GM19025 (cell line): Measurements from ENCODE around the gene PIGB.
"Not testable (repeated sequence)": the region's sequence is repeated elsewhere in the genome, so short reads cannot be mapped to it uniquely, and the experiment has no call there.

ENCODE experiments used
- ATAC-seq: cut with Tn5 transposase; IDR thresholded peaks from one replicate; pipeline ENCODE4 v1.9.1; 2021; ENCODE audit warnings: mild to moderate bottlenecking, low read depth, moderate library complexity; ENCODE audit not compliant: unreplicated experiment

The PIGB gene

GRCh38 chr15:55318588-55319494 lies at the start of gene PIGB, which contains the start of gene PIGBOS1:
PIGB (plus strand) TSS chr15:55319222; CDS start chr15:55319251, 29 bp downstream.
PIGBOS1 (minus strand) TSS chr15:55319123; CDS start chr15:55317792, 1,331 bp downstream.
- ATAC-seq, result peak; percentile 92

DNA sequence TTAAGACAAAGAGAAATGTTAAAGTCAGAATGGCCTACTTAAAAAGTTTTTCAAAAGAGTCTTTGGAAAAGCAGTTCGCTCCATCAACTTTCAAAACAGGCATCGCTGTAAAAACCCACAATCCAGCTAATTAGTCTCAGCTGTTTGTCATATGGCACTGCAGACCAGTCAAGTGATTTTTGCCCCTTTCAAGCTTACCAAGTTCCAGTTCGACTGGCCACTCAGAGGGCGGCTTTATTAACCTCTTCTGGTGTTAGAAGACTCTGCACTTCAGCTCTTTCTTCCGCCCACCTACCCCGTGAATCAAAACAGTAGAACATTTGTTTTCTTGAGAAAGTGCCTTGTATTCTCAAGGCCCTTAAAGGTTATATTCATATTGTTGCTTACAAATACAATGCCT lies 48.7 kb upstream of the PIGB start:
- ATAC-seq, result no peak

GRCh38 chr15:55276324-55276723 lies 42.7 kb upstream of the PIGB start:
- no peak for ATAC-seq

- ATAC-seq, result peak; percentile 37
Measured at GRCh38 chr15:55277116-55277564, 41.9 kb upstream of the PIGB start.

DNA sequence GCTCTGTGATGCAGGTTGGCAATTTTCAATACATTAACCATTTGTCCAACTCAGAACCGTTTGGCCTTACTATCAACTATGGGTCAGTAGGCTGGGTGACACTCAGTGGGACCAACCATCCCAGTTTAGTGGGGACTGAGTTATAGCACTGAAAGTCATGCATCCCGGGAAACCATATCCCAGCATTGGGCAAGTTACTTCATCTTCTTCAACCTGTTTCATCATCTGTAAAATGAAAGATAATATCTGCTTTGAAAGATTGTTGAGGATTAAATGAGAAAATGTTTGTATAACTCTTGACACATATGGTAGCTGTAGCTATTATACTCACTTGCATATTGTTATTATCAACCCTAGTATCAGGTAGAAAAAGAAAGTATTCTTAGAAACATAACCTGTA lies 41.3 kb upstream of the PIGB start:
- no peak for ATAC-seq

DNA sequence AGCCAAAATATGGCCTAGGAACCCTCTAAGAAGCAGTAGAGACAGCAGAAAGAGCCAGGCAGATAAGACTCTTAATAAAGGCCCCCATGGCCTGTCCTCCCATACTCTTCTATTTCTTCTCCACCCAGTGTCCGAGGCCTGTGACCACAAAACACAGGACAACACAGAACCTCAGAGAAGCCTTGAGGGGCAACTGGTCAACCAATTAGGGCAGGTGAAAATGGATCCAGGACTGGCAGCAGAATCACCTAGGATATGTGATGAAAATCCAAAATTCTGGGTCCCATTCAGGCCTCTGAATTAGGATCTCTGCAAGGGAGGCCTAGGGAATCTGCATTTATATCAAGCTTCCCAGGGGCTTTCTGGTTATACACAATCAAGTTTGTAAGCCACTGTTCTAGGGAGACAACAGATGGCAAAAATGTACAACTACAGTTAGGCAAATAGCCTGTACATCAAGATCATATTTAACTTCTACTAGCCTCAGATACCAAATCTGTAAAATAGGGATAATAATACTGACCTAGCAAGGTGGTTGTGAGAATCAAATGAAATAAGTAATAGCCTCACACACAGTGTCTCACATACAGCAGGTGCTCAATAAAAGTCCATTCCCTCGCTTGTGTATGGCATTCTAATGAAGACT lies 39.8 kb upstream of the PIGB start:
- ATAC-seq, result no peak

DNA sequence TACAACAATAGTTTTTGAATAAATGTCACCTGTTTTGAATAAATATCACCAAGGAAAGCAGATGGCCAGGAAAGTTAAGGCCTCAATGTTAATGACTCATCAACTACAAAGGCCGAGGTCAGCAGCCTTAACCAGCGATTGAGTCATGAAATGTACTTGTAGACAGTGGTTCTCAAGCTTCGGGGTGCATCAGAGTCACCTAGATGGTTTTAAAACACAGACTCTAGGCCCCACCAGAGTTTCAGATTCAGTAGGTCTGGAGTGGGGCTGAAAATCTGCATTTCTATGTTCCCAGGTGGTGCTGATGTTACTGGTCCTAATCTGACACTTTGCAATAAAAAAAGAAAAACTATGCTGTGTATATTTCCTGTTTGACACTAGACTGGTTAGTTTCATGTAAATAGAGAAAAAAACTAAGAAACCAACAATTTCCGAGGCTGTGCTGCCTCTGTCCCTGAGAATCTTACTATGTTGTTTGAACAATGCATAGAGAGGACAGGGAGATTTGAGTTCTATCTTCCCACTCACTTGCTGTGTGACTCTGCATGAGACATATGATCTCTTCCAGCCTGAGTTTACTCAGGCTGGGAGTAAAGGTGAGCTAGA lies 39.2 kb upstream of the PIGB start:
- peak; percentile 86 for ATAC-seq

DNA sequence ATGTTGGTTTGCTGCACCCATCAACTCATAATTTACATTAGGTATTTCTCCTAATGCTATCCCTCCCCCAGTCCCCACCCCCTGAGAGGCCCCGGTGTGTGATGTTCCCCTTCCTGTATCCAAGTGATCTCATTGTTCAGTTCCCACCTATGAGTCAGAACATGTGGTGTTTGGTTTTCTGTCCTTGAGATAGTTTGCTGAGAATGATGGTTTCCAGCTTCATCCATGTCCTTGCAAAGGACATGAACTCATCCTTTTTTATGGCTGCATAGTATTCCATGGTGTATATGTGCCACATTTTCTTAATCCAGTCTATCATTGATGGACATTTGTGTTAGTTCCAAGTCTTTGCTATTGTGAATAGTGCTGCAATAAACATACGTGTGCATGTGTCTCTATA lies 38.4 kb upstream of the PIGB start:
- ATAC-seq, result not testable (repeated sequence)

- ATAC-seq, result no peak
Measured at GRCh38 chr15:55281517-55282228, 37.3 kb upstream of the PIGB start.

DNA sequence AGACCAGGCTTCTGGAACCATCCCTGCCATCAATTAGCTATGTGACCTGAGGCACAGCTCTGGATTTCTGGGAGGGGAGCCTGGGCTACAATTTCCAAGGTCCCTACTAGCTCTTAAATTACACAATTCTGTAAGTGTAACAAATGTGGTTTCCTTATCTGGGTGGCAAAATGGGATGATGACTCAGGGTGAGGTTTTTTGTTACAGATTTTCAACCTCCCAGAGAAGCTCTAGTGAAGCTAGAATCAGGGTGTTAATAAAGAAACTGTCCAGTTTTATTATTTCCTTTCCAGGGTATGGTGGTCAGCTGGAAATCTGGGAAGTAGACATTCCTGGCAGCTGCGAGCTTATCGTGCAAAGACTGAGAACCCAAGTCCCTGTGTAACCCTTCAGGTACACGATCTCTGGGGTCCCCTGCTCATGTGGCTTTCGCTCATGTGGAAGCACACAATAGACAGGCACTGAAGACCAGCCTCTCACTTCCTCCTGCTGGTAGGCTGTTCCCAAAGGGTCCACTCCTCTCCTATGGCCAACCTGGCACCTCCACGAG lies 36.7 kb upstream of the PIGB start:
- ATAC-seq, result no peak

DNA sequence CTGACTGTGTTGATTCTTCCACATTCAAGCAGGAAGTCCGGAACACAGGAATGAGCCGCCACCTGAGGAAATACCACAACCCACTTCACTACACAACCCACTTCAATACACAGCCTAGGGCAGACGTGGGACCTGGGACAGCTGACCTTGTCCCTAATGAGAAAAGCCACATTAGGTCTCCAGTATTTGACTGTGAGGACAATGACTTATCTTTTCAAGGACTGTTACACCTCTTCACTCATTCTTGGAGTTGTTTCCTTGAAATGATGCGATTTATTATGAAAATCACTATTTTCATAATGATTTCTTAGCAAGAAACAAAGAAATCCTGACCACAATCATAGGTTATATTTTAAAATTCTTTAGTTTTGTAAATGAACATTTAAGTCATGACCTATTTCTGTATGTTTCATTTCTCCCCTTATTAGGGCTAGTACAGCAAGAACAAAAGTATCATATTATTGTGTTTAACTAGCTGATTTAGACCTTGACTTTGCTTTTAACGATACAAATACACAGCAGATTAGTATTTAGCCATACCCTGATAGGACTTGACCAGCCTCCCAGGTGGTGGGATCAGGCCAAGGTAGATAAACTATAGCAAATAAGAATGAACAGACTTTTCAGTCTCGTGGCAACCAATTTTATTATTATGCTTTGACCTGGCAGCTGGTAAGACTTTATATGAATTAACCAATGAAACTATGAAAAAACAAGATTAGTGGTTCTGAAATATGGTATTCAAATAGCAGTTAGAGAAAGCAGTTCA lies 35.5 kb upstream of the PIGB start:
- ATAC-seq, result no peak

GRCh38 chr15:55284426-55284825 lies 34.6 kb upstream of the PIGB start:
- ATAC-seq, result no peak

- ATAC-seq, result not testable (repeated sequence)
Measured at GRCh38 chr15:55286442-55287189, 32.4 kb upstream of the PIGB start.

DNA sequence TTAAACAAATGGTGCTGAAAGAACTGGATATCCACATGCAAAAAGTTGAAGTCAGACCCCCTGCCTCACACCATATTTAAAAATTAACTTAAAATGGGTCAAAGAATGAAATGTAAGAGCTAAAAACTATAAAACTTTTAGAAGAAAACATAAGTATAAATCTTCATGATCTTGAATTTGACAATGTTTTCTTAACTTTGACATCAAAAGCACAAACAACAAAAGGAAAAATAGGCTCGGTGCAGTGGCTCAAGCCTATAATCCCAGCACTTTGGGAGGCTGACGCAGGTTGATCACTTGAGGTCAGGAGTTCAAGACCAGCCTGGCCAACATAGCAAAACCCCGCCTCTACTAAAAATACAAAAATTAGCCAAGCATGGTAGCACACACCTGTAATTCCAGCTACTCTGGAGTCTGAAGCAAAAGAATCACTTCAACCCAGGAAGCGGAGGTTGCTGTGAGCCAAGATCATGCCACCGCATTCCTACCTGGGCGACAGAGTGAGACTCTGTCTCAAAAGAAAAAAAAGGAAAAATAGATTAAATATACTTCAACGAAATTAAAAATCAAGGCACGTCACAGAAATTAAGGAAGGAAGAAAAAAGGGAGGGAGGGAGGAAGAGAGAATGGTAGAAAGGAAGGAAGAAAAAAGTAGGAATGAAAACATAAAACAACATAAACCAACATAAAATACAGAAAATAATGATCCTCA lies 30.9 kb upstream of the PIGB start:
- ATAC-seq, result no peak

DNA sequence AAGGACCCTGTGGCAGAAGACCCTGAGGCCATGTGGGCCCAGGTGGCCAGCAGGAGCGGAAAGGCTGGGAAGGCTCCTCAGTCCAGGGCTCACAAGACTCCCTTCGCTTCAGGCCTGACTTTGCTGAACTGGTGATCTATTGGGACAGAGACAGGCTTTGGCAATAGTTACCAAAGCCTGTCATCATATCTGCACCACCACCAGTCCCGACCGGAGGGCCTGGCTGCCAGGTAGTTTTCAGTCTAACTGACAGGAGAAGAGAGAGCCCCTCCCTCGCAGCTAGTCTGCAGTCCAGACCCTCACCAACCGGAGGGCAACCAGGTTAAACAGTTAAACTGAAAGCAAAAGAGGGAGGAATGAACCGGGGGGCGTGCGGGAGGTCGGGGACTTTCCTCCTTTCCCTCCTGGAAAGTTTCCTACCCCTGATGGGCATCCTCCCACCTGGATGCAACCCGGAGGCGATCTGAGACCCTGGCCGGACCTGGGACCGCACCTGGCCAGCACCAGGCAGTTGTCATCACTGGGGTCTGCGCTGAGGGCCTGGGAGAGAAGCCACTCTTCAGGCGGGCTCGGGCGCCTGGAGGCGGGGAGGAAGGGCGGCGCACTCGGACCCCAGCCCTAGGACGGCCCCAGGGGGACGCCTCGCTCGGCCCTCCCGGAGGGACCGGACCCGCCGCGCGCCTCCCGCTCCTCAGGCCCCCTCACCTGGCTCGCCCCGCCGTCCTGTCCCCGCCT lies 29.8 kb upstream of the PIGB start:
- peak; percentile 39 for ATAC-seq

DNA sequence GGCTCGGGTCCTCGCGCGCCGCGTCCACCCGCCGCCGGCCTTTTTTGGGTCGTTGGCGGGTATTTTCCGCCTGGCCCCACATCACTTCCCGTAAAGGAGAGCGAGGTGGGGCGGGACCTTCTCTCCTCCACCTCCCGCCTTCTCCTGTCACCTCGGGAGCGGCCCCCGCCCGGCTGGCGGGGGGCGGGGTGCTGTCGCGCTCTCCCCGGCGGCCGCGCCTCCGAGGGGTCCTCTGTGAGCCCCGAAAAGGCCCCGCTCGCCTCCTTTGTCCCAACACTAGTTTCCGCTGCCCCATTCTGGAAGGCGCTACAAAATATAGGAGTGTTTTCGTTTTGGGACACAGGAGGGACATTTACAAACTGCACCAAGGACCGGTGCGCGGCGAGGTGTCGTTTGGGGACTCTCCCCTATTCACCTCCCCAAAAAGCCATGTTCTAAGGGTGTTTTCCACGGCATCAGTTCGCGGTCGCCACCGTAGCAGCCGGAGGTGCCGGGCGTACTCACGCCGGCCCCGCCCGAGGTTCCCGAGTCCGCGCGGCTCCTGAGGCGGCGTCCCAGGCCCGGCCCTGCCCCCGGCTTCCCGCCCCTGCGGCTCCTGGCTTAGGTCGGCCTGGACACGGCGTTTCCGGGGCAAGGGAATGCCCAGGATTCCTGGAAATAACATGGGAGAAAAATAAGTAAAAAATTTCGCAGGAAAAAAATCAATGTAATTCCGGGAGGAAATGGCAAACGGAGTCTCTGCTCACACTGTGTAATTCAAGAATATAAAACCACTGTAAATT lies 29.1 kb upstream of the PIGB start, which contains the start of gene RAB27A:
RAB27A (minus strand) TSS at position 68 of the 782 bp plus-strand sequence. CDS start 54,879 bp downstream, outside the sequence.
- peak; percentile 73 for ATAC-seq
